Endothelial cell of umbilical vein (primary cell): ENCODE measurements around the gene C17orf78.

ENCODE experiments used
- CTCF ChIP-seq, 2 donors: IDR thresholded peaks; 1 replicate in 1 of 2; 2 replicates in 1 of 2; pipeline ENCODE4 v1.5.1; 2011; ENCODE audit warnings: low read length in 2 of 2, mild to moderate bottlenecking in 2 of 2, moderate library complexity in 2 of 2, control low read depth in 1 of 2, inconsistent platforms in 1 of 2, low read depth in 1 of 2; ENCODE audit not compliant: insufficient read depth in 1 of 2; ENCODE audit errors: extremely low read depth in 1 of 2
- JUN ChIP-seq: IDR thresholded peaks from 2 replicates; pipeline ENCODE4 v1.6.1; 2011; ENCODE audit warnings: borderline replicate concordance, low read depth; ENCODE audit not compliant: insufficient read length, insufficient read depth
- MAX ChIP-seq: IDR thresholded peaks from 2 replicates; pipeline ENCODE4 v1.6.1; 2011; ENCODE audit not compliant: insufficient read depth, insufficient read length

GRCh38 chr17:37339321-37339720 is 36.5 kb upstream of the C17orf78 start:
- TF ChIP-seq MAX (no peak), JUN (no peak), CTCF (IDR thresholded peaks at IDR 0.05; ENCODE audit: extremely low read depth in 1 of 2, insufficient read depth in 1 of 2, low read depth in 1 of 2, low read length in 2 of 2) (no peak)
